ENCODE results near the gene TCEA3. TPM values are rescaled to one million over a fixed set of nuclear protein-coding genes. Genes with fewer than 3 reads are reported as not detected.

Gene TCEA3
- total RNA-seq, 6 experiments from 2014 or later: 6.0 to 8.4 (median 7.1) TPM

DNA sequence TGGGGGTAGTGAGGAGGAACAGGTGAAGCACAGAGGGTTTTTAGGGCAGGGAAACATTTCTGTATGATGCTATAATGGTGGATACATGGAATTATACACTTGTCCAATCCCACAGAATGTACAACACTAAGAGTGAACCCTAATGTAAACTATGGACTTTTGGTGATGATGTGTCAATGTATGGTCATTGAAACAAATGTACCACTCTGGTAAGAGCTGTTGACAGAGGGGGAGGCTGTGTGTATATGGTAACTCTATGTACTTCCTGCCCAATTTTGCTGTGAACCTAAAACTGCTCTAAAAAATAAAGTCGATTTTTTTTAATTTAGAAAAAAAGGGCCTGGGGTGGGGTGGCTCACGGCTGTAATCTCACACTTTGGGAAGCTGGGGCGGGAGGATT lies 36.5 kb upstream of the TCEA3 start:
- no peaks in the 10 kb centered on the region for H3K9me3 Mint-ChIP-seq
- H3K27ac Mint-ChIP-seq: no peak overlapping the region
- peaks cover 25% of the 10 kb centered on the region for H3K4me1 Mint-ChIP-seq (ENCODE audit: low read depth)
- TF ChIP-seq, protein P1, sequence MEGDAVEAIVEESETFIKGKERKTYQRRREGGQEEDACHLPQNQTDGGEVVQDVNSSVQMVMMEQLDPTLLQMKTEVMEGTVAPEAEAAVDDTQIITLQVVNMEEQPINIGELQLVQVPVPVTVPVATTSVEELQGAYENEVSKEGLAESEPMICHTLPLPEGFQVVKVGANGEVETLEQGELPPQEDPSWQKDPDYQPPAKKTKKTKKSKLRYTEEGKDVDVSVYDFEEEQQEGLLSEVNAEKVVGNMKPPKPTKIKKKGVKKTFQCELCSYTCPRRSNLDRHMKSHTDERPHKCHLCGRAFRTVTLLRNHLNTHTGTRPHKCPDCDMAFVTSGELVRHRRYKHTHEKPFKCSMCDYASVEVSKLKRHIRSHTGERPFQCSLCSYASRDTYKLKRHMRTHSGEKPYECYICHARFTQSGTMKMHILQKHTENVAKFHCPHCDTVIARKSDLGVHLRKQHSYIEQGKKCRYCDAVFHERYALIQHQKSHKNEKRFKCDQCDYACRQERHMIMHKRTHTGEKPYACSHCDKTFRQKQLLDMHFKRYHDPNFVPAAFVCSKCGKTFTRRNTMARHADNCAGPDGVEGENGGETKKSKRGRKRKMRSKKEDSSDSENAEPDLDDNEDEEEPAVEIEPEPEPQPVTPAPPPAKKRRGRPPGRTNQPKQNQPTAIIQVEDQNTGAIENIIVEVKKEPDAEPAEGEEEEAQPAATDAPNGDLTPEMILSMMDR (IDR thresholded peaks at IDR 0.05): no peak
- no peaks in the 10 kb centered on the region for H3K36me3 Mint-ChIP-seq (ENCODE audit: low read depth)
- no peak overlapping the region for H3K4me3 Mint-ChIP-seq
- DNase-seq: no peak
- peaks cover 2% of the 10 kb centered on the region; the same call in 1 of the 2 replicates for H3K27me3 Mint-ChIP-seq (ENCODE audit: insufficient read depth)

DNA sequence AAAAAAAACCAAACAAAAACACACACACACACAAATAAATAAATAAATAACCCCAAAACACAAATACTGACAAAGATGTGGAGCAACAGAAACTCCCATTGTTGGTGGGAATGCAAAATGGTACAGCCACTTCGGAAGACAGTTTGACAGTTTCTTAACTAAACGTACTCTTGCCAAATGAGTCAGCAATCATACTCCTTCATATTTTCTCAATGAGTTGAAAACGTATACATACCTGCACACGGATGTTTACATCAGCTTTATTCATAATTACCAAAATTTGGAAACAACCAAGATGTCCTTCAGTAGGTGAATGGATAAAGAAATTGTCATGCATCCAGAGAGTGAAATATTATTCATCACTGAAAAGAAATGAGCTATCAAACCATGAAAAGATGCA lies 36.0 kb upstream of the TCEA3 start:
- Mint-ChIP-seq H3K36me3 (ENCODE audit: low read depth) (no peaks in the 10 kb centered on the region), H3K9me3 (no peaks in the 10 kb centered on the region), H3K4me1 (ENCODE audit: low read depth) (peaks cover 30% of the 10 kb centered on the region), H3K27ac (no peak overlapping the region), H3K4me3 (no peak overlapping the region), H3K27me3 (ENCODE audit: insufficient read depth) (peaks cover 2% of the 10 kb centered on the region; the same call in 1 of the 2 replicates)
- no peak for DNase-seq
- TF ChIP-seq, protein P1 (IDR thresholded peaks at IDR 0.05): no peak

DNA sequence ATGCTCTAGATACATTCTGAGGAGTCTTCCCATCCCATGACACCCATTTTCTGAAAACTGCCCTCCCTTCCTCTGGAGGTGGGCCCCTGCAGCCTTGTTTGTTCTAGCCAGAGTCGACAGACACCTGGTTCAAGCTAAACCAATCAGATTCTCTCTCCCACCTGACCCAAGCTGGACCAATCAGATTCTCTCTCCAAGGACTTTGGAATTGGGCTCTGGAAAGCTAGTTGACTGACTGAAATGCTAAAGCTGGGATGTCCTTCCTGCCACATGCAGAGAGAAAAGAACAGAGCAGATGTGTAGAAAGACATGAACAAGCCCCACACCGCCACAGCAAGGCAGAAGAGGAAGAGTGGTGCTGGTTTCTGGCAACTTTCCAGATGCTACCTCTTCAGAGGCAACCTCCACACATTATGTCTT lies 34.8 kb upstream of the TCEA3 start:
- Mint-ChIP-seq H3K36me3 (ENCODE audit: low read depth) (no peaks in the 10 kb centered on the region), H3K27me3 (ENCODE audit: insufficient read depth) (peaks cover 4% of the 10 kb centered on the region; the same call in 1 of the 2 replicates), H3K9me3 (no peaks in the 10 kb centered on the region), H3K27ac (no peak overlapping the region), H3K4me1 (ENCODE audit: low read depth) (peaks cover 30% of the 10 kb centered on the region), H3K4me3 (no peak overlapping the region)
- TF ChIP-seq, protein P1 (IDR thresholded peaks at IDR 0.05): no peak
- DNase-seq: no peak

DNA sequence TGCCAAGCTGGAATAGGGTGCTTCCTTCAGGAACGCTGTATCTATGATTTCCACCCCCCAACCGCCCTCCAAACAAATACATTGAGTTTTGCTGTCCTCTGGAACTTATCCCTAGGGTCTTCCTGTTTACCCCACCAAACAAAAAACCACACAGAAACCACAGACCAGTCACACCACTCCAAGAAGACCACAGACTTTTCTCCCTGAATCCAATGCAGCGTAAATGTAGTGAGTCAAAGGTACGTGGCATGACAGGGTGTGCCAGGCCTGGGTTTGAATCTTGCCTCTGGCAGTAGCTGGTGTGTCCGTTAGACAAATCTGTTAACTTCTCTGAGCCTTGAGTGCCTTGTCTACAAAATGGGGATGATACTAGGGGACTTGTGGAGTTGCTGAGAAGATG lies 31.7 kb upstream of the TCEA3 start:
- Mint-ChIP-seq H3K36me3 (ENCODE audit: low read depth) (no peaks in the 10 kb centered on the region), H3K4me3 (no peak overlapping the region), H3K27me3 (ENCODE audit: insufficient read depth) (peaks cover 4% of the 10 kb centered on the region), H3K4me1 (ENCODE audit: low read depth) (peaks cover 36% of the 10 kb centered on the region), H3K9me3 (no peaks in the 10 kb centered on the region), H3K27ac (peak overlapping the region; percentile 3; the same call in 1 of the 2 replicates)
- no peak for DNase-seq
- TF ChIP-seq, protein P1 (IDR thresholded peaks at IDR 0.05): no peak

DNA sequence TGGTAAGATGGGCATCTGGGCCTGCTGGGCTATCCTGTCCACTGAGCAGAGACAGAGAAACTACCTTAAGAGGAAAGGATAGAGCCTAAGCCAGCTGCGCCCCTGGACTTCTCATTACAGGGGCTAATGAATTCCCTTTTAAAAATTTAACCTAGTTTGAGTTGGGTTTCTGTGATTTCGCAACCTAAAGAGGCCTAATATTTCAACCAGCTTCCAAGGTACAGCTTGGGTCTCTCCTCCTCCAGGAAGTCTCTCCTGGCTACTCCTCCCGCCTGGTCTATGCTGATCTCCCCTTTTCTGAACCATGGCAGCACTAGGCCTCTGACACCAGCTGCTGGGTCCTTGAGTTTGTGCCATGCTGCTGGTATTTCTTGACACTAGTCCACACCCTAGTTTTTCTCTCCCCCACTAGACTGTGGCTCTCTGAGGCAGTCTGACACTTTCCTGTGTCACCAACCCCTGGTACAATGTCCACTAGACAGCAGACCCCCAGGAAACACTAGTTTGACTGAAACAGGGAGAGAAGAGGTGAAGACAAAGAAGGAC lies 29.0 kb upstream of the TCEA3 start:
- Mint-ChIP-seq H3K4me1 (ENCODE audit: low read depth) (peaks cover 29% of the 10 kb centered on the region), H3K36me3 (ENCODE audit: low read depth) (no peaks in the 10 kb centered on the region), H3K27me3 (ENCODE audit: insufficient read depth) (peaks cover 4% of the 10 kb centered on the region), H3K4me3 (no peak overlapping the region), H3K27ac (no peak overlapping the region), H3K9me3 (no peaks in the 10 kb centered on the region)
- TF ChIP-seq, protein P1 (IDR thresholded peaks at IDR 0.05): no peak
- no peak for DNase-seq

Data from HFFc6 (cell line).